ENCODE results near the gene SCLY. TPM values are rescaled to one million over a fixed set of nuclear protein-coding genes. Genes with fewer than 3 reads are reported as not detected.

SCLY gene
- total RNA-seq, 1 experiment from 2014 or later: 21.7 TPM

DNA sequence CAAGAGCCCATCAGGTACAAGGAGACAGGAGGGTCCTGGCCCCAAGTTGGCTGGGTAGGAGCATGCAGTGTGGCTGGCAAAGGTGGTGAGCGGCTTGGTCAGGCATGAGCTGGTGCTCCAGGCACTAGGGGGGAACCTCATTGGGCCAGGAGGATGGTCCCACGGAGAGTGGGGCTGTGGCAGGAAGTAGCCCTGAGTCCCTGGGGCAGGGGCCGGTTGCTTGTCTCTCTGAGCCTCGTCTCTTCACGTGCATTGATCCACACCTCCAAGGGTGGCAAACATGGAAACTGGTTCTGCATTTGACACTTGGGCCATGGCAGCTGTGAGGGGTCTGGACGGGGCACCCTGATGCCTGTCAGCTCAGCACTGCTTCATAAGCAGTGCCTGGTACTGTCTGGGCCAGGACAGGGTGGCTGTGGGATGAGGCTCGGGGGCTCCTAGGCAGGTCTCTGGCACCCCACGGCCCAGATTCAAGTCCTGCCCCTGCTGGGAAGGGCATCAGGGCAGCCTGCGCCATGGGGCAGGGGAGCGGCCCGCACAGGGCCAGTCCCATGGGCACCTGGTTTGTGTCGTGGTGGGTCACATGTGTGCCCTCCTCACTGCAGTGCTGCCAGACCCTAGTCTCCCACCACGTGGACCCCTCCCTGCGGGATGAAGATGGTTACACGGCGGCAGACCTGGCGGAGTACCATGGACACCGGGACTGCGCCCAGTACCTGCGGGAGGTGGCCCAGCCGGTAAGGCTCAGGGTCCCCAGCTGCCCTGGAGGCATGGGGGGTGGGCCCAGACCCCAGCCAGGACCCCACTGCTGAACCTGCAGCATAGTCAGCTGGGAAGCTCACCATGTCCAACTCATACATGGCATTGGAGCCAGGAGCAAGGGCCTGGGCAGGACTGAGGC lies 55.7 kb downstream of the SCLY start:
- CTCF ChIA-PET: no interaction called here
- H3K36me3 Mint-ChIP-seq (ENCODE audit: insufficient read depth, unreplicated experiment): no peaks in the 10 kb centered on the region
- H3K4me1 ChIP-seq: no peaks in the 10 kb centered on the region
- no peak overlapping the region for H3K4me3 Mint-ChIP-seq (ENCODE audit: unreplicated experiment)
- H3K27ac Mint-ChIP-seq (ENCODE audit: unreplicated experiment): no peak overlapping the region
- DNase-seq: no peak
- peaks cover 9% of the 10 kb centered on the region for H3K9me3 Mint-ChIP-seq (ENCODE audit: unreplicated experiment)
- intact Hi-C loops (cut with micrococcal nuclease; ENCODE audit: unreplicated experiment): no loop called here
- H3K36me3 ChIP-seq (ENCODE audit: control insufficient read depth, insufficient read depth, low read length): no peaks in the 10 kb centered on the region
- H3K27me3 Mint-ChIP-seq (ENCODE audit: insufficient read depth, unreplicated experiment): peaks cover 4% of the 10 kb centered on the region
- no peak for TF ChIP-seq CTCF (IDR thresholded peaks at IDR 0.05; ENCODE audit: insufficient read depth in 1 of 2, low read depth in 1 of 2, low read length in 1 of 2, severe bottlenecking in 1 of 2, unreplicated experiment in 1 of 2)
- no peaks in the 10 kb centered on the region for H3K9me3 ChIP-seq
- H3K4me3 ChIP-seq (ENCODE audit: low read depth, low read length): no peak overlapping the region
- POLR2A ChIA-PET: no interaction called here
- no TSS peak for BruUV-seq (replicated peaks)
- no peaks in the 10 kb centered on the region for H3K27me3 ChIP-seq (replicated peaks; ENCODE audit: control insufficient read depth, insufficient read depth, low read length)
- H3K4me1 Mint-ChIP-seq (ENCODE audit: low read depth, unreplicated experiment): no peaks in the 10 kb centered on the region

DNA sequence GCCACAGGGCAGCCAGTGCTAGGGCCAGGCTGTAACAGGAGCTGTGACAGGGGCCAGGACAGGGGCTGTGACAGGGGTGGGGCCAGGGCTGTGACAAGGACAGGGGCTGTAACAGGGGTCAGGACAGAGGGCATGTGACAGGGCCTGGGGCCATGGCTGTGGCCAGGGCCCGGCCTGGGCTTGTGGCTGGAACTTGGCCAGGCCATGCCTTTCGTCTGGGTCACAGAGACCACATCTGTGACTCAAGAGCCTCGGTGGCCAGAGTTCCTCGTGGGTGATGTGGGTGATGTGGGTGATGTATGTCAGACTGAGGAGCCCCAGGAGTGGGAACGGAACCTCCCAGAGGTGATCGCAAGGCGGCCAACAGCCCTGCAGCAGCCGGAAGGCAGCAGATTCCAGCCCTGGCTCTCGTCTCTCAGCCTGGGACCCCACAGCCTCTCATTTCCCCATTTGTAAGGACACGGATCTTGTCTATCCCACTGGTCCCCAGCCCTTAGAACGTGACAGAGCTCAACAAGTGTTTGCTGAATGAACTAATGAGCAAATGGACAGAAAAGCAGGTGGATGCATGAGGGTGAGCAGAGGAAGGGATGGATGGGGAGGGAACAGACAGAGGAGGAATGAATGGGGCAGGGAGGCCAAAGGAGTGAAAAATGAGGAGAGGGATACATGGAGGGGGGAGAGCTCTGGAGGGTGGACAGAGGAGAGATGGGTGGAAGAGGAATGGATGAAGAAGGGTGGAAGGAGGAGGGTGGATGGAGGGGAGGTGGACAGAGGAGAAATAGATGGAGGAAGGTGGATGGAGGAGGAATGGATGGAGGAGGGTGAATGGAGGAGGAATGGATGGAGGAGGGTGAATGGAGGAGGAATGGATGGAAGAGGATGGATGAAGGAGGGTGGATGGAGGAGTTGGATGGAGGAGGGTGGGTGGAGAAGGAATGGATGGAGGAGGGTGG lies 56.7 kb downstream of the SCLY start:
- no peak overlapping the region for H3K4me3 ChIP-seq (ENCODE audit: low read depth, low read length)
- Mint-ChIP-seq H3K4me1 (ENCODE audit: low read depth, unreplicated experiment) (no peaks in the 10 kb centered on the region), H3K36me3 (ENCODE audit: insufficient read depth, unreplicated experiment) (no peaks in the 10 kb centered on the region), H3K27ac (ENCODE audit: unreplicated experiment) (no peak overlapping the region), H3K9me3 (ENCODE audit: unreplicated experiment) (peaks cover 9% of the 10 kb centered on the region), H3K27me3 (ENCODE audit: insufficient read depth, unreplicated experiment) (peaks cover 4% of the 10 kb centered on the region), H3K4me3 (ENCODE audit: unreplicated experiment) (no peak overlapping the region)
- ChIA-PET CTCF (no interaction called here), POLR2A (no interaction called here)
- no peak for DNase-seq
- H3K36me3 ChIP-seq (ENCODE audit: control insufficient read depth, insufficient read depth, low read length): no peaks in the 10 kb centered on the region
- no peaks in the 10 kb centered on the region for H3K27me3 ChIP-seq (replicated peaks; ENCODE audit: control insufficient read depth, insufficient read depth, low read length)
- intact Hi-C loops (cut with micrococcal nuclease; ENCODE audit: unreplicated experiment): no loop called here
- no peaks in the 10 kb centered on the region for H3K4me1 ChIP-seq
- no peaks in the 10 kb centered on the region for H3K9me3 ChIP-seq
- BruUV-seq (replicated peaks): no TSS peak
- no peak for TF ChIP-seq CTCF (IDR thresholded peaks at IDR 0.05; ENCODE audit: insufficient read depth in 1 of 2, low read depth in 1 of 2, low read length in 1 of 2, severe bottlenecking in 1 of 2, unreplicated experiment in 1 of 2)

GRCh38 chr2:238119756-238120462 lies 59.1 kb downstream of the SCLY start:
- H3K36me3 Mint-ChIP-seq (ENCODE audit: insufficient read depth, unreplicated experiment): no peaks in the 10 kb centered on the region
- peaks cover 4% of the 10 kb centered on the region for H3K27me3 Mint-ChIP-seq (ENCODE audit: insufficient read depth, unreplicated experiment)
- Histone ChIP-seq H3K36me3 (ENCODE audit: control insufficient read depth, insufficient read depth, low read length) (no peaks in the 10 kb centered on the region), H3K4me3 (ENCODE audit: low read depth, low read length) (no peak overlapping the region), H3K9me3 (no peaks in the 10 kb centered on the region), H3K27me3 (replicated peaks; ENCODE audit: control insufficient read depth, insufficient read depth, low read length) (no peaks in the 10 kb centered on the region), H3K4me1 (no peaks in the 10 kb centered on the region)
- POLR2A ChIA-PET: no interaction called here
- no TSS peak for BruUV-seq (replicated peaks)
- intact Hi-C loops (cut with micrococcal nuclease; ENCODE audit: unreplicated experiment): no loop called here
- CTCF ChIA-PET: no interaction called here
- no peak overlapping the region for H3K27ac Mint-ChIP-seq (ENCODE audit: unreplicated experiment)
- H3K9me3 Mint-ChIP-seq (ENCODE audit: unreplicated experiment): no peaks in the 10 kb centered on the region
- no peak for TF ChIP-seq CTCF (IDR thresholded peaks at IDR 0.05; ENCODE audit: insufficient read depth in 1 of 2, low read depth in 1 of 2, low read length in 1 of 2, severe bottlenecking in 1 of 2, unreplicated experiment in 1 of 2)
- no peak for DNase-seq
- H3K4me3 Mint-ChIP-seq (ENCODE audit: unreplicated experiment): no peak overlapping the region
- no peaks in the 10 kb centered on the region for H3K4me1 Mint-ChIP-seq (ENCODE audit: low read depth, unreplicated experiment)

Measured in Caco-2 (cell line).